HEK293 (cell line): Measurements from ENCODE around the gene FIGNL1.
A peak's percentile ranks its signal among the peaks of the same experiment; 100 is the strongest.

ENCODE experiments used
- CTCF ChIA-PET: fragments of 350-600 bp; formaldehyde crosslinking; extraction: SDS; loops from one replicate; lab custom pipeline; 2021; ENCODE audit warnings: antibody characterized with exemption; lab: Yijun Ruan, JAX
- POLR2A ChIA-PET: fragments of 300-600 bp; formaldehyde crosslinking; extraction: SDS; loops from one replicate; lab custom pipeline; 2020; ENCODE audit warnings: antibody characterized with exemption, inconsistent platforms; lab: Yijun Ruan, JAX
- H3K27ac ChIP-seq: fragments of 200-500 bp; sonication (Bioruptor generic); 2 replicates; pipeline ENCODE4 v1.5.1; 2014; ENCODE audit warnings: low read depth, low read length, control low read depth, inconsistent platforms; ENCODE audit errors: extremely low read depth
- H3K36me3 ChIP-seq, 2 experiments: fragments of 200-500 bp in 1 of 2; sonication (Bioruptor generic) in 1 of 2; 1 replicate in 1 of 2; 2 replicates in 1 of 2; pipeline ENCODE4 v1.5.1; 2014 to 2017; ENCODE audit warnings: inconsistent platforms in 2 of 2, low read length in 2 of 2; ENCODE audit not compliant: control insufficient read depth in 2 of 2, insufficient read depth in 1 of 2
- H3K4me1 ChIP-seq: fragments of 200-500 bp; sonication (Bioruptor generic); 2 replicates; pipeline ENCODE4 v1.5.1; 2014; ENCODE audit warnings: mild to moderate bottlenecking, low read length, inconsistent platforms; ENCODE audit not compliant: control insufficient read depth, insufficient read depth
- H3K4me3 ChIP-seq: 2 replicates; pipeline ENCODE4 v1.5.1; 2011; ENCODE audit warnings: low read depth, mild to moderate bottlenecking, control low read depth, low read length, moderate library complexity
- H3K9me3 ChIP-seq: fragments of 200-500 bp; sonication (Bioruptor generic); 2 replicates; pipeline ENCODE4 v1.5.1; 2014; ENCODE audit warnings: low read depth, low read length, inconsistent platforms; ENCODE audit not compliant: control insufficient read depth, insufficient read depth
- CTCF ChIP-seq: fragments of 450-650 bp; formaldehyde crosslinking; IDR thresholded peaks from 2 replicates; pipeline ENCODE4 v1.5.1; 2016; ENCODE audit warnings: missing biosample characterization, missing genetic modification characterization
- FEZF1 ChIP-seq: fragments of 450-650 bp; formaldehyde crosslinking; IDR thresholded peaks from 2 replicates; pipeline ENCODE4 v1.5.1; 2016; ENCODE audit warnings: missing biosample characterization, missing genetic modification characterization
- GLI2 ChIP-seq: fragments of 450-650 bp; formaldehyde crosslinking; IDR thresholded peaks from 2 replicates; pipeline ENCODE4; 2017; ENCODE audit warnings: missing biosample characterization, missing genetic modification characterization, low read depth, borderline replicate concordance
- GLIS2 ChIP-seq: fragments of 450-650 bp; formaldehyde crosslinking; IDR thresholded peaks from 2 replicates; pipeline ENCODE4 v1.5.1; 2016; ENCODE audit warnings: missing biosample characterization, missing genetic modification characterization
- HOXA7 ChIP-seq: sonication (generic); formaldehyde crosslinking; IDR thresholded peaks from 2 replicates; pipeline ENCODE4 v1.8.1; 2022; ENCODE audit warnings: missing genetic modification reagents, borderline replicate concordance
- IKZF3 ChIP-seq: fragments of 450-650 bp; IDR thresholded peaks from 2 replicates; pipeline ENCODE4 v1.5.0; 2018; ENCODE audit warnings: missing biosample characterization, mild to moderate bottlenecking, missing genetic modification characterization, moderate library complexity
- KLF10 ChIP-seq: fragments of 450-650 bp; IDR thresholded peaks from 2 replicates; pipeline ENCODE4 v1.5.1; 2018; ENCODE audit warnings: missing biosample characterization, mild to moderate bottlenecking, missing genetic modification characterization
- KLF16 ChIP-seq: fragments of 450-650 bp; formaldehyde crosslinking; IDR thresholded peaks from 2 replicates; pipeline ENCODE4 v1.5.1; 2017; ENCODE audit warnings: missing biosample characterization, missing genetic modification characterization
- OVOL3 ChIP-seq: fragments of 450-650 bp; formaldehyde crosslinking; IDR thresholded peaks from 2 replicates; pipeline ENCODE4 v1.5.1; 2016; ENCODE audit warnings: missing biosample characterization, missing genetic modification characterization
- PRDM6 ChIP-seq: fragments of 450-650 bp; formaldehyde crosslinking; IDR thresholded peaks from 2 replicates; pipeline ENCODE4 v1.5.1; 2017; ENCODE audit warnings: missing biosample characterization, missing genetic modification characterization
- REPIN1 ChIP-seq: fragments of 450-650 bp; formaldehyde crosslinking; IDR thresholded peaks from 2 replicates; pipeline ENCODE4 v1.5.1; 2017; ENCODE audit warnings: missing biosample characterization, missing genetic modification characterization, low read depth
- SETDB1 ChIP-seq: IDR thresholded peaks from one replicate; pipeline ENCODE4 v1.6.1; 2017; ENCODE audit warnings: mild to moderate bottlenecking, low read length, moderate library complexity, mixed read lengths; ENCODE audit not compliant: insufficient read length
- WT1 ChIP-seq: fragments of 450-650 bp; formaldehyde crosslinking; IDR thresholded peaks from 2 replicates; pipeline ENCODE4 v1.5.1; 2016; ENCODE audit warnings: missing biosample characterization, missing genetic modification characterization
- ZBTB17 ChIP-seq: fragments of 450-650 bp; formaldehyde crosslinking; IDR thresholded peaks from 2 replicates; pipeline ENCODE4 v1.5.1; 2016; ENCODE audit warnings: missing biosample characterization, missing genetic modification characterization
- ZBTB20 ChIP-seq: fragments of 450-650 bp; formaldehyde crosslinking; IDR thresholded peaks from 2 replicates; pipeline ENCODE4 v1.5.1; 2016; ENCODE audit warnings: missing biosample characterization, missing genetic modification characterization
- ZFP41 ChIP-seq: fragments of 450-650 bp; formaldehyde crosslinking; IDR thresholded peaks from 2 replicates; pipeline ENCODE4 v1.5.1; 2016; ENCODE audit warnings: missing biosample characterization, missing genetic modification characterization, borderline replicate concordance
- ZNF155 ChIP-seq: fragments of 450-650 bp; formaldehyde crosslinking; IDR thresholded peaks from 2 replicates; pipeline ENCODE4 v1.5.1; 2016; ENCODE audit warnings: missing biosample characterization, missing genetic modification characterization
- ZNF274 ChIP-seq, 2 experiments: fragments of 200-500 bp in 1 of 2; fragments of 450-650 bp in 1 of 2; sonication (Bioruptor generic) in 1 of 2; formaldehyde crosslinking in 1 of 2; IDR thresholded peaks; 2 replicates each; pipeline versions ENCODE4 v1.5.1 to v1.6.1; 2014 to 2016; ENCODE audit warnings: borderline replicate concordance in 1 of 2, inconsistent platforms in 1 of 2, low read length in 1 of 2, missing biosample characterization in 1 of 2, missing genetic modification characterization in 1 of 2
- ZNF335 ChIP-seq: fragments of 450-650 bp; formaldehyde crosslinking; conservative IDR thresholded peaks from 2 replicates; pipeline ENCODE4 v1.5.1; 2016; ENCODE audit warnings: missing biosample characterization, missing genetic modification characterization
- ZNF398 ChIP-seq: fragments of 450-650 bp; formaldehyde crosslinking; IDR thresholded peaks from 2 replicates; pipeline ENCODE4 v1.5.1; 2017; ENCODE audit warnings: missing biosample characterization, missing genetic modification characterization
- ZNF513 ChIP-seq: fragments of 450-650 bp; IDR thresholded peaks from 2 replicates; pipeline ENCODE4 v1.5.1; 2018; ENCODE audit warnings: missing biosample characterization, missing genetic modification characterization
- ZNF514 ChIP-seq: fragments of 450-650 bp; formaldehyde crosslinking; IDR thresholded peaks from 2 replicates; pipeline ENCODE4 v1.5.1; 2016; ENCODE audit warnings: missing biosample characterization, missing genetic modification characterization
- ZNF571 ChIP-seq: fragments of 450-650 bp; formaldehyde crosslinking; IDR thresholded peaks from 2 replicates; pipeline ENCODE4 v1.5.0; 2017; ENCODE audit warnings: missing biosample characterization, missing genetic modification characterization
- ZNF596 ChIP-seq: fragments of 450-650 bp; IDR thresholded peaks from 2 replicates; pipeline ENCODE4 v1.5.0; 2018; ENCODE audit warnings: missing biosample characterization, mild to moderate bottlenecking, missing genetic modification characterization, moderate library complexity
- ZNF623 ChIP-seq: fragments of 450-650 bp; formaldehyde crosslinking; IDR thresholded peaks from 2 replicates; pipeline ENCODE4 v1.5.1; 2016; ENCODE audit warnings: missing biosample characterization, missing genetic modification characterization
- ZNF654 ChIP-seq: fragments of 450-650 bp; formaldehyde crosslinking; IDR thresholded peaks from 2 replicates; pipeline ENCODE4 v1.5.1; 2016; ENCODE audit warnings: low read depth, missing biosample characterization, missing genetic modification characterization
- ZNF76 ChIP-seq: fragments of 450-650 bp; formaldehyde crosslinking; IDR thresholded peaks from 2 replicates; pipeline ENCODE4; 2016; ENCODE audit warnings: low read depth, missing biosample characterization, missing genetic modification characterization, borderline replicate concordance
- ZNF768 ChIP-seq: fragments of 450-650 bp; formaldehyde crosslinking; IDR thresholded peaks from 2 replicates; pipeline ENCODE4 v1.5.1; 2018; ENCODE audit warnings: missing biosample characterization, mild to moderate bottlenecking, missing genetic modification characterization
- ZNF776 ChIP-seq: fragments of 450-650 bp; formaldehyde crosslinking; IDR thresholded peaks from 2 replicates; pipeline ENCODE4 v1.5.0; 2017; ENCODE audit warnings: missing biosample characterization, missing genetic modification characterization, borderline replicate concordance
- ZNF830 ChIP-seq: fragments of 450-650 bp; IDR thresholded peaks from 2 replicates; pipeline ENCODE4 v1.5.0; 2018; ENCODE audit warnings: missing biosample characterization, missing genetic modification characterization, low read depth, mild to moderate bottlenecking, moderate library complexity
- ZSCAN23 ChIP-seq: fragments of 450-650 bp; formaldehyde crosslinking; IDR thresholded peaks from 2 replicates; pipeline ENCODE4 v1.5.1; 2016; ENCODE audit warnings: missing biosample characterization, missing genetic modification characterization
- ZSCAN30 ChIP-seq: fragments of 450-650 bp; IDR thresholded peaks from 2 replicates; pipeline ENCODE4 v1.5.1; 2018; ENCODE audit warnings: missing biosample characterization, mild to moderate bottlenecking, missing genetic modification characterization, moderate library complexity

FIGNL1 gene

GRCh38 chr7:50467817-50468610 is 17.9 kb upstream of the FIGNL1 start:
- H3K27ac ChIP-seq = no peak overlapping the region
- H3K9me3 ChIP-seq = no peaks in the 10 kb centered on the region
- peaks cover 2% of the 10 kb centered on the region; the same call in 1 of the 2 replicates for H3K4me1 ChIP-seq
- no peaks in the 10 kb centered on the region for H3K36me3 ChIP-seq
- ChIA-PET POLR2A (no interaction called here), CTCF (interaction anchor here (0.6 to 4.5 kb wide), 42 partner anchors 10 to 1431 kb away, joined by 3 to 64 read pairs (median 4); no protein-coding TSS in a partner anchor)
- H3K4me3 ChIP-seq = no peak overlapping the region
- TF ChIP-seq KLF10 (tag by site-specific recombination) (no peak), ZNF830 (tag by site-specific recombination) (no peak), IKZF3 (tag by site-specific recombination) (no peak), ZSCAN30 (tag by site-specific recombination) (0 out of 2 replicates have a peak, but pooled peaks have one; percentile 25), ZNF398 (no peak), ZNF623 (tag by site-specific recombination) (no peak), SETDB1 (no peak), OVOL3 (tag by site-specific recombination) (no peak), ZSCAN23 (tag by site-specific recombination) (no peak), ZBTB17 (tag by site-specific recombination) (no peak), ZNF776 (no peak), ZNF514 (tag by site-specific recombination) (no peak), GLIS2 (peak; percentile 33; the same call in 1 of the 2 replicates), PRDM6 (tag by site-specific recombination) (no peak), ZNF571 (tag by site-specific recombination) (no peak), GLI2 (no peak), ZNF654 (tag by site-specific recombination) (peak; percentile 78), ZBTB20 (peak; percentile 36; the same call in 1 of the 2 replicates), FEZF1 (tag by site-specific recombination) (no peak), ZNF513 (tag by site-specific recombination) (no peak), ZNF155 (tag by site-specific recombination) (no peak), ZNF274 (IDR thresholded peaks at IDR 0.05; ENCODE audit: low read length) (no peak), ZNF274 (tag by site-specific recombination; IDR thresholded peaks at IDR 0.05; ENCODE audit: borderline replicate concordance) (no peak), WT1 (no peak), ZFP41 (tag by site-specific recombination) (no peak), ZNF768 (tag by site-specific recombination) (no peak), ZNF596 (tag by site-specific recombination) (no peak), CTCF (tag by site-specific recombination) (peak; percentile 77), HOXA7 (no peak), REPIN1 (no peak), KLF16 (tag by site-specific recombination) (no peak), ZNF76 (tag by site-specific recombination) (no peak; the same call in 1 of the 2 replicates), ZNF335 (tag by site-specific recombination) (peak; percentile 28; the same call in 1 of the 2 replicates)
